WTC11 (cell line): Measurements from ENCODE around the gene WWOX. TPM values are rescaled to one million over a fixed set of nuclear protein-coding genes. Genes with fewer than 3 reads are reported as not detected.

Source experiments
- ATAC-seq: fragments of 200-7000 bp; cut with Tn5 transposase; 2 replicates; pipeline ENCODE4 v1.10.0; 2021; ENCODE audit warnings: mild to moderate bottlenecking, moderate library complexity
- CTCF ChIA-PET: fragments of 300-600 bp; sonication (Branson Sonifier 250); formaldehyde crosslinking; loops from one replicate; lab custom pipeline; 2021; ENCODE audit warnings: antibody characterized with exemption; lab: Charles Lee
- POLR2A ChIA-PET: fragments of 350-600 bp; sonication (Branson Sonifier 250); formaldehyde crosslinking; loops from one replicate; lab custom pipeline; 2021; ENCODE audit warnings: antibody characterized with exemption; lab: Charles Lee
- DNase-seq: peaks from one replicate; pipeline ENCODE4 v3.0.0; 2021; ENCODE audit warnings: low spot score
- H3K27ac Mint-ChIP-seq: 2 replicates; pipeline ENCODE4 v1.8.0; 2021; ENCODE audit warnings: mixed read lengths
- H3K27me3 Mint-ChIP-seq: 2 replicates; pipeline ENCODE4 v1.8.0; 2021; ENCODE audit warnings: low read depth, mild to moderate bottlenecking, moderate library complexity, mixed read lengths
- H3K36me3 Mint-ChIP-seq: 2 replicates; pipeline ENCODE4 v1.8.0; 2021; ENCODE audit warnings: mixed read lengths
- H3K4me1 Mint-ChIP-seq: 2 replicates; pipeline ENCODE4 v1.8.0; 2022; ENCODE audit warnings: mixed read lengths
- H3K4me3 Mint-ChIP-seq: 2 replicates; pipeline ENCODE4 v1.8.0; 2021; ENCODE audit warnings: mild to moderate bottlenecking, moderate library complexity, mixed read lengths
- H3K9me3 Mint-ChIP-seq: 2 replicates; pipeline ENCODE4 v1.8.0; 2021; ENCODE audit warnings: mixed read lengths
- AR ChIP-seq: fragments of 250-450 bp; sonication (Bioruptor Pico); IDR thresholded peaks from 2 replicates; pipeline ENCODE4 v1.9.0; 2021; ENCODE audit warnings: mild to moderate bottlenecking
- ARID4B ChIP-seq: sonication (generic); formaldehyde crosslinking; IDR thresholded peaks from 2 replicates; pipeline ENCODE4 v1.8.0; 2023; ENCODE audit warnings: missing genetic modification reagents, mild to moderate bottlenecking, borderline replicate concordance
- CTCF ChIP-seq: fragments of 200-600 bp; IDR thresholded peaks from 2 replicates; pipeline ENCODE4 v1.8.0; 2022; ENCODE audit warnings: antibody characterized with exemption
- HMGA2 ChIP-seq: fragments of 250-450 bp; sonication (Bioruptor Pico); IDR thresholded peaks from 2 replicates; pipeline ENCODE4 v1.4.0; 2021; ENCODE audit warnings: mild to moderate bottlenecking, moderate library complexity
- JAZF1 ChIP-seq: fragments of 250-450 bp; sonication (Bioruptor Pico); IDR thresholded peaks from 2 replicates; pipeline ENCODE4 v1.9.0; 2021; ENCODE audit warnings: moderate library complexity, mild to moderate bottlenecking, inconsistent platforms
- MLX ChIP-seq: sonication (generic); formaldehyde crosslinking; IDR thresholded peaks from 2 replicates; pipeline ENCODE4 v1.8.1; 2023; ENCODE audit warnings: mild to moderate bottlenecking, missing genetic modification reagents, moderate library complexity
- PRRX2 ChIP-seq: fragments of 250-450 bp; sonication (Bioruptor Pico); IDR thresholded peaks from 2 replicates; pipeline ENCODE4 v1.8.0; 2021; ENCODE audit warnings: mild to moderate bottlenecking
- RELA ChIP-seq: sonication (generic); formaldehyde crosslinking; IDR thresholded peaks from 2 replicates; pipeline ENCODE4 v1.8.1; 2022; ENCODE audit warnings: missing genetic modification reagents, mild to moderate bottlenecking, borderline replicate concordance
- SMAD3 ChIP-seq: sonication (generic); formaldehyde crosslinking; IDR thresholded peaks from 2 replicates; pipeline ENCODE4 v1.8.0; 2022; ENCODE audit warnings: missing genetic modification reagents, mild to moderate bottlenecking, borderline replicate concordance
- STAT6 ChIP-seq: sonication (generic); formaldehyde crosslinking; conservative IDR thresholded peaks from 2 replicates; pipeline ENCODE4 v1.8.1; 2023; ENCODE audit warnings: mild to moderate bottlenecking, low read depth, missing genetic modification reagents, moderate library complexity
- ZNF121 ChIP-seq: sonication (generic); formaldehyde crosslinking; IDR thresholded peaks from 2 replicates; pipeline ENCODE4 v1.8.0; 2023; ENCODE audit warnings: missing genetic modification reagents
- ZNF263 ChIP-seq: sonication (generic); formaldehyde crosslinking; IDR thresholded peaks from 2 replicates; pipeline ENCODE4 v1.8.1; 2022; ENCODE audit warnings: low read depth, mild to moderate bottlenecking, moderate library complexity, missing genetic modification reagents
- ZNF317 ChIP-seq: sonication (generic); formaldehyde crosslinking; IDR thresholded peaks from 2 replicates; pipeline ENCODE4 v1.8.1; 2023; ENCODE audit warnings: low read depth, mild to moderate bottlenecking, moderate library complexity, missing genetic modification reagents, borderline replicate concordance
- ZNF423 ChIP-seq: fragments of 250-450 bp; sonication (Bioruptor Pico); IDR thresholded peaks from 2 replicates; pipeline ENCODE4 v2.1.2; 2022; ENCODE audit warnings: mild to moderate bottlenecking, moderate library complexity
- ZNF532 ChIP-seq: fragments of 250-450 bp; sonication (Bioruptor Pico); IDR thresholded peaks from 2 replicates; pipeline ENCODE4 v1.9.0; 2021; ENCODE audit warnings: mild to moderate bottlenecking, borderline replicate concordance
- ZNF671 ChIP-seq: fragments of 250-450 bp; sonication (Bioruptor Pico); IDR thresholded peaks from 2 replicates; pipeline ENCODE4 v1.8.0; 2021; ENCODE audit warnings: mild to moderate bottlenecking
- total RNA-seq: library from RNA; stranded (reverse); gene quantifications from 3 replicates; pipeline ENCODE4 v1.2.3, GENCODE V29; 2021

The WWOX gene
- total RNA-seq, 1 experiment from 2014 or later = 15.7 TPM

- Mint-ChIP-seq H3K27me3 (no peaks in the 10 kb centered on the region), H3K27ac (no peak overlapping the region), H3K4me3 (no peak overlapping the region), H3K4me1 (no peaks in the 10 kb centered on the region), H3K9me3 (no peaks in the 10 kb centered on the region), H3K36me3 (no peaks in the 10 kb centered on the region)
- POLR2A ChIA-PET = no interaction called here
- ATAC-seq = no peak
- no peak for DNase-seq
- TF ChIP-seq ZNF671 (CRISPR knock-in tag) = no peak
- TF ChIP-seq JAZF1 (CRISPR knock-in tag) = no peak
- no peak for TF ChIP-seq ZNF423
- no peak for TF ChIP-seq ARID4B (CRISPR knock-in tag)
- no peak for TF ChIP-seq MLX (CRISPR knock-in tag)
- CTCF ChIA-PET = interaction anchor here (0.8 kb wide), 1 partner anchor 480 kb away, joined by 3 read pairs; no protein-coding TSS in a partner anchor
Observed at GRCh38 chr16:78140818-78141466, 41.5 kb downstream of the WWOX start.

- ChIA-PET POLR2A (no interaction called here), CTCF (no interaction called here)
- no peaks in the 10 kb centered on the region for H3K9me3 Mint-ChIP-seq
- H3K27ac Mint-ChIP-seq = no peak overlapping the region
- ATAC-seq (no peak), DNase-seq (no peak)
- no peaks in the 10 kb centered on the region for H3K4me1 Mint-ChIP-seq
- no peaks in the 10 kb centered on the region for H3K27me3 Mint-ChIP-seq
- no peaks in the 10 kb centered on the region for H3K36me3 Mint-ChIP-seq
- H3K4me3 Mint-ChIP-seq = no peak overlapping the region
- TF ChIP-seq SMAD3 (CRISPR knock-in tag) (no peak), PRRX2 (CRISPR knock-in tag) (no peak), ZNF121 (CRISPR knock-in tag) (no peak), ZNF532 (no peak), HMGA2 (no peak), RELA (CRISPR knock-in tag) (no peak), ZNF263 (CRISPR knock-in tag) (no peak), AR (CRISPR knock-in tag) (no peak), ZNF317 (CRISPR knock-in tag) (no peak), STAT6 (no peak), CTCF (no peak)
Observed at GRCh38 chr16:78142788-78143187, 43.3 kb downstream of the WWOX start.
